Large intestine (tissue), 3 donors: ENCODE data around the gene TTLL5. TPM values are rescaled to one million over a fixed set of nuclear protein-coding genes. Genes with fewer than 3 reads are reported as not detected.
"Not testable (repeated sequence)": the region's sequence is repeated elsewhere in the genome, so short reads cannot be mapped to it uniquely, and the experiment has no call there.

Experiments
- DNase-seq, 2 donors: peaks; one replicate each; pipeline versions ENCODE4 v3.0.0 to v3.0.0-alpha.2; 2013
- H3K27ac ChIP-seq: one replicate; pipeline ENCODE4 v1.5.1; 2013; ENCODE audit warnings: low read length
- H3K27me3 ChIP-seq: 2 replicates; pipeline ENCODE4 v1.6.1; 2013; ENCODE audit warnings: low read length; ENCODE audit not compliant: control insufficient read depth, insufficient read depth
- H3K36me3 ChIP-seq: 2 replicates; pipeline ENCODE4 v1.6.1; 2013; ENCODE audit warnings: low read length; ENCODE audit not compliant: control insufficient read depth, insufficient read depth
- H3K4me1 ChIP-seq: one replicate; pipeline ENCODE4 v1.6.1; 2013; ENCODE audit warnings: low read length; ENCODE audit not compliant: control insufficient read depth, insufficient read depth
- H3K4me3 ChIP-seq: one replicate; pipeline ENCODE4 v1.5.1; 2013; ENCODE audit warnings: low read length
- H3K9me3 ChIP-seq: one replicate; pipeline ENCODE4 v1.6.1; 2013; ENCODE audit warnings: mild to moderate bottlenecking, low read depth, low read length, moderate library complexity; ENCODE audit not compliant: control insufficient read depth
- WGBS: methylation state at CpG from one replicate; pipeline ENCODE4 v1.1.5; 2013; ENCODE audit warnings: low lambda C conversion rate; ENCODE audit not compliant: insufficient coverage; 5-methylcytosine and 5-hydroxymethylcytosine counted together
- polyA plus RNA-seq: library from polyadenylated mRNA; unstranded; fragments of 120-200 nt; gene quantifications from one replicate; pipeline ENCODE4 v1.2.1, GENCODE V29; 2013

The TTLL5 gene
- polyA plus RNA-seq, 1 donor: 15.2 TPM

GRCh38 chr14:75661499-75661814 lies 411 bp downstream of the TTLL5 start:
- Histone ChIP-seq H3K27me3 (no peaks in the 10 kb centered on the region), H3K4me1 (peaks cover 11% of the 10 kb centered on the region), H3K4me3 (peak overlapping the region; percentile 67), H3K27ac (peak overlapping the region; percentile 72), H3K9me3 (no peaks in the 10 kb centered on the region), H3K36me3 (peaks cover 6% of the 10 kb centered on the region)
- DNase-seq: no peak
- WGBS: no CpG with 5 or more reads among the region's 18 CpGs

DNA sequence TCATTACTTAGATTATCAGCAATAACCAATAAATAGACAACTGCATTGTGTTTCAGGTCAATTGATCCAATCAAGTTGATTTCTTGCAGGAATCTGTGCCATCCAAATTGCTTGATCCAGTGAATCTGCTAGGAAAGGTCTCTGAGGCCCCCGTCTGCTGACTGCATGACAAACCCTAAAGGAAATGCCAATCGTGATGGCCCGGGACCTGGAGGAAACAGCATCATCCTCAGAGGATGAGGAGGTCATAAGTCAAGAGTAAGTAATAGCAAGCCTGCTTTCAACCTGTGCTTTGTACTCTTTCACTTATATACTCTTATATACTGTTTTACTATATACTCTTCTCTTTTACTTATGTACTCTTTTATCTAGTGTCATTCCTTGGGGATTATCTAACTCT lies 1.9 kb downstream of the TTLL5 start:
- Histone ChIP-seq H3K36me3 (peaks cover 3% of the 10 kb centered on the region), H3K4me3 (no peak overlapping the region), H3K9me3 (no peaks in the 10 kb centered on the region), H3K4me1 (peaks cover 11% of the 10 kb centered on the region), H3K27ac (no peak overlapping the region), H3K27me3 (no peaks in the 10 kb centered on the region)
- DNase-seq: no peak
- WGBS: no CpG with 5 or more reads among the region's 3 CpGs

DNA sequence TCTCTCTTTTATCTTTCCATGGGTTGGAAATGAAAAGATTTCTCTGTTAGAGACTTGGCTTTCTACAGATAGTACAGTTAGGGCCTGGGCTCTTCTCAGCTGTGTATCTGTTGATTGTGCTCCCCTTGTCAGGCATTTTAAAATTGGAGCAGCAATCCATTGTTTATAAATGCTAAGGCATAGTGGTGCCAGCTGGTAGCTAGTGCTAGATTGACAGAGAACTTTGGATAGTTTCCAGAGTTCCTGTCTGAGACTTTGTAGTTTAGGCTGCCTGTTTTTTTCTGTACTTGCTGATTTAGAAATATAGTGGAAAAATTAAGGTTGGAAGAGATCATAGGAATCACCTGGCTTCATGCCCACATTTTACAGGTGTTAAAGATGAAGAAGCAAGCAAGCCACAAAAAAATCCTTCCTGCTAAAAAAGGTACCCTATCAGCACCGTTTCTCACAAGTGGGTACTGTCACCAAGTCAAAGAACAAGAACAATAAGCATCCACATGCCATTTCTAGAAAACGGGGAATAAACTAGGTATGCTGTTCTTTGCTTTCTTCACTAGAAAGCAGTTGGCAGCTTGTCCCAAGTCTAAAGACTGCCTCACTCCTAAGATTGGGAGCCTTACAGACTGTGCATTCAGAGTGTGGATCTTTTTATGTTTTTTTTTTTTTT lies 6.2 kb downstream of the TTLL5 start:
- no CpG with 5 or more reads among the region's 2 CpGs for WGBS
- Histone ChIP-seq H3K9me3 (no peaks in the 10 kb centered on the region), H3K4me1 (peaks cover 3% of the 10 kb centered on the region), H3K27ac (no peak overlapping the region), H3K36me3 (peaks cover 8% of the 10 kb centered on the region), H3K4me3 (no peak overlapping the region), H3K27me3 (no peaks in the 10 kb centered on the region)
- no peak for DNase-seq

- H3K36me3 ChIP-seq: peaks cover 8% of the 10 kb centered on the region
- no peak overlapping the region for H3K27ac ChIP-seq
- H3K27me3 ChIP-seq: no peaks in the 10 kb centered on the region
Observed at GRCh38 chr14:75672605-75673192, 11.7 kb downstream of the TTLL5 start.

GRCh38 chr14:75673345-75674035 lies 12.4 kb downstream of the TTLL5 start:
- DNase-seq: no peak
- H3K27ac ChIP-seq: no peak overlapping the region
- H3K9me3 ChIP-seq: no peaks in the 10 kb centered on the region
- H3K36me3 ChIP-seq: peaks cover 8% of the 10 kb centered on the region
- WGBS: 100% methylated on average over 2 of the region's 4 CpGs
- H3K27me3 ChIP-seq: no peaks in the 10 kb centered on the region
- H3K4me3 ChIP-seq: no peak overlapping the region
- H3K4me1 ChIP-seq: no peaks in the 10 kb centered on the region

More at GRCh38 chr14:75672605-75673192, 11.7 kb downstream of the TTLL5 start:
- no peaks in the 10 kb centered on the region for H3K4me1 ChIP-seq
- DNase-seq: no peak
- no peaks in the 10 kb centered on the region for H3K9me3 ChIP-seq
- 100% methylated on average over 1 of the region's 1 CpG for WGBS
- H3K4me3 ChIP-seq: no peak overlapping the region

DNA sequence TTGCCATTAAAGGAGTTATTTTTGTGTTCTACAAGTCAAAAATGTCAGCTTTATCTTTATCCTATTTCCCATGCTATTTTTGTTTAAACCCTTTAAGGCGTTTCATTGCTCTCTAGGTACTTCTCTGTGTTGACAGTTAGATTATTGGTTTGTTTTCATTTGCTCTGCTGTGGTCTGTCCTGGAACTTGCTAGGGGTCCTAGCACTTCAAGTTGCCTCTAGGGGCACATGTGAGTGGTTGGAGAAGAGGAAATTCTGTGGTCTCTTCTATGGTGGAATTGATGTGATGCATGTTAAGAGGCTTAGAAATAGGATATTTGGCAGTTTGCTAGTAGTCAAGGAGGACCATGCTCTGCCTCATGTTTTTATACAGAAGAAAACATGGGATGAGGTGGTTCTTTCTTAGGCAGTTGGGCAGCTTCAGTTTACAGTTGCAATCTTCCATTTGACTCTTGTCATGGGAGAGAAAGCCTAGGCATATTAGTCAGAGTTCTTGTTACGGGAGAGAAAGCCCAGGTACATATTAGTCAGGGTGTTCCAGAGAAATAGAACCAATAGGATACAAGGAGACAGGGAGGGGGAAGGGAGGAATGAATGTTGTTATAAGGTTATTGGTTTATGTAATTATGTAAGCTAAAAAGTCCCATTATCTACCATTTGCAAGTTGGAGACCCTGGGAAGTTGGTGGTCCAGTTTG lies 14.4 kb downstream of the TTLL5 start:
- no peak for DNase-seq
- H3K4me3 ChIP-seq: no peak overlapping the region
- H3K27ac ChIP-seq: no peak overlapping the region
- H3K27me3 ChIP-seq: no peaks in the 10 kb centered on the region
- H3K4me1 ChIP-seq: no peaks in the 10 kb centered on the region
- WGBS: no CpG with 5 or more reads among the region's 2 CpGs
- peaks cover 9% of the 10 kb centered on the region for H3K36me3 ChIP-seq
- no peaks in the 10 kb centered on the region for H3K9me3 ChIP-seq

- WGBS: 40% methylated on average over 1 of the region's 2 CpGs
- Histone ChIP-seq H3K9me3 (no peaks in the 10 kb centered on the region), H3K4me1 (no peaks in the 10 kb centered on the region), H3K4me3 (no peak overlapping the region), H3K27me3 (no peaks in the 10 kb centered on the region), H3K36me3 (peaks cover 25% of the 10 kb centered on the region), H3K27ac (no peak overlapping the region)
- no peak for DNase-seq
Observed at GRCh38 chr14:75685910-75686309, 24.9 kb downstream of the TTLL5 start.

- Histone ChIP-seq H3K4me3 (no peak overlapping the region), H3K36me3 (peaks cover 35% of the 10 kb centered on the region), H3K9me3 (no peaks in the 10 kb centered on the region), H3K4me1 (no peaks in the 10 kb centered on the region), H3K27ac (no peak overlapping the region), H3K27me3 (no peaks in the 10 kb centered on the region)
- no peak for DNase-seq
- no CpG with 5 or more reads among the region's 2 CpGs for WGBS
Observed at GRCh38 chr14:75689012-75689411, 28.0 kb downstream of the TTLL5 start.

DNA sequence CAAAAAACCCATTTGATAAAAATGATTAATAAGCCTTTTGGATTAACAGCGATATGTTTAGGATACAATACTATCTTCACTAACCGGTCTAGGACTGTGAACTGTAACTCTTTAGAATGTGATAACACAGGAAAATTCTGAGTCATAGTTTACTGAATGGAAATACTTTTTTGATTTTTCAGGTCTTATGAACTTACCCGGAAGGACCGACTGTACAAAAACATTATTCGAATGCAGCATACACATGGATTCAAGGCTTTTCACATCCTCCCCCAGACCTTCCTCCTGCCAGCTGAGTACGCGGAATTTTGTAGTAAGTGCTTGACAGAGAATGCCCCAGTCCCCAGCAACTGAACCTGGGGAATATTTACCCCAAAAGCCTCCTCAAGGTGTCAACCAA lies 29.0 kb downstream of the TTLL5 start:
- no peaks in the 10 kb centered on the region for H3K4me1 ChIP-seq
- no peak overlapping the region for H3K27ac ChIP-seq
- 85% methylated on average over 2 of the region's 7 CpGs for WGBS
- H3K9me3 ChIP-seq: no peaks in the 10 kb centered on the region
- peaks cover 36% of the 10 kb centered on the region for H3K36me3 ChIP-seq
- no peak overlapping the region for H3K4me3 ChIP-seq
- DNase-seq: no peak
- no peaks in the 10 kb centered on the region for H3K27me3 ChIP-seq

GRCh38 chr14:75695025-75695424 lies 34.0 kb downstream of the TTLL5 start:
- H3K9me3 ChIP-seq, DNase-seq, H3K4me1 ChIP-seq, H3K27me3 ChIP-seq, H3K27ac ChIP-seq, H3K4me3 ChIP-seq: not testable (repeated sequence)
- 100% methylated on average over 1 of the region's 6 CpGs for WGBS
- peaks cover 47% of the 10 kb centered on the region for H3K36me3 ChIP-seq
